ENCODE data around the gene DOCK9.

DNA sequence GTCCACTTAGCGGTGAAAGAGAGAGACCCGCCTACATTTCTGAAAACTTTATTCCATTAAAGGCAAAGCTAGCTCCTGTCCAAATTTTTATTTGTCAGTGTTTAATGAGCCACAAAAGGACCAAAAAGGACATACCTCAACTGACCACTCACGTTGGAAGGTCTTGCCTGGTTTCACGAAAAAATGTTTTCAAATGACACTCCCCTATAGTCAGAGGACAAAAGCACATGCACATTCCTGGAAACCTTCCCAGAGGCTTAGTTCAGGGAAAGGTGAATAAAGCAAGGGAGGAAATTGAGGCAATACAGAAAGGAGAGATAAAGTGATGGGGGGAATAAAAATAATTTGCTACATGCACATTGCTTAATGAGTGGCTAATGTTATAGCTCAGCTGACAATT lies 55.6 kb downstream of the DOCK9 start:
- TF ChIP-seq, protein P1, sequence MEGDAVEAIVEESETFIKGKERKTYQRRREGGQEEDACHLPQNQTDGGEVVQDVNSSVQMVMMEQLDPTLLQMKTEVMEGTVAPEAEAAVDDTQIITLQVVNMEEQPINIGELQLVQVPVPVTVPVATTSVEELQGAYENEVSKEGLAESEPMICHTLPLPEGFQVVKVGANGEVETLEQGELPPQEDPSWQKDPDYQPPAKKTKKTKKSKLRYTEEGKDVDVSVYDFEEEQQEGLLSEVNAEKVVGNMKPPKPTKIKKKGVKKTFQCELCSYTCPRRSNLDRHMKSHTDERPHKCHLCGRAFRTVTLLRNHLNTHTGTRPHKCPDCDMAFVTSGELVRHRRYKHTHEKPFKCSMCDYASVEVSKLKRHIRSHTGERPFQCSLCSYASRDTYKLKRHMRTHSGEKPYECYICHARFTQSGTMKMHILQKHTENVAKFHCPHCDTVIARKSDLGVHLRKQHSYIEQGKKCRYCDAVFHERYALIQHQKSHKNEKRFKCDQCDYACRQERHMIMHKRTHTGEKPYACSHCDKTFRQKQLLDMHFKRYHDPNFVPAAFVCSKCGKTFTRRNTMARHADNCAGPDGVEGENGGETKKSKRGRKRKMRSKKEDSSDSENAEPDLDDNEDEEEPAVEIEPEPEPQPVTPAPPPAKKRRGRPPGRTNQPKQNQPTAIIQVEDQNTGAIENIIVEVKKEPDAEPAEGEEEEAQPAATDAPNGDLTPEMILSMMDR (IDR thresholded peaks at IDR 0.05), result no peak
- no peak for TF ChIP-seq POLR2A (IDR thresholded peaks at IDR 0.05)

Data from right lobe of liver (tissue), 4 donors.